Type B pancreatic cell (in vitro differentiated cells): ENCODE results near the gene OTUD6A. TPM values are rescaled to one million over a fixed set of nuclear protein-coding genes. Genes with fewer than 3 reads are reported as not detected.

ENCODE experiments used
- DNase-seq: peaks from one replicate; pipeline ENCODE4 v3.0.0; 2021; ENCODE audit warnings: mixed read lengths; ENCODE audit not compliant: unreplicated experiment; ENCODE audit errors: extremely low spot score
- H3K27ac Mint-ChIP-seq: 2 replicates; pipeline ENCODE4 v1.8.0; 2021; ENCODE audit warnings: mild to moderate bottlenecking, mixed read lengths
- H3K27me3 Mint-ChIP-seq: 2 replicates; pipeline ENCODE4 v1.8.0; 2021; ENCODE audit warnings: mixed read lengths
- H3K36me3 Mint-ChIP-seq: 2 replicates; pipeline ENCODE4 v1.8.0; 2021; ENCODE audit warnings: mixed read lengths
- H3K4me1 Mint-ChIP-seq: one replicate; pipeline ENCODE4 v1.8.0; 2021; ENCODE audit warnings: mixed read lengths; ENCODE audit not compliant: unreplicated experiment
- H3K4me3 Mint-ChIP-seq: 2 replicates; pipeline ENCODE4 v1.8.0; 2021; ENCODE audit warnings: mild to moderate bottlenecking, mixed read lengths
- H3K9me3 Mint-ChIP-seq: 2 replicates; pipeline ENCODE4 v1.8.0; 2021; ENCODE audit warnings: mixed read lengths
- total RNA-seq: library from RNA; stranded (reverse); gene quantifications from 2 replicates; pipeline ENCODE4 v1.2.1, GENCODE V29; 2021; ENCODE audit warnings: low replicate concordance
- TF ChIP-seq, protein P1 (sequence below): fragments of 200-600 bp; sonication (generic); conservative IDR thresholded peaks from 2 replicates; pipeline ENCODE4 v1.5.0; 2021; ENCODE audit warnings: antibody characterized with exemption, mild to moderate bottlenecking

OTUD6A gene
- total RNA-seq, 1 donor from 2014 or later, result not detected

GRCh38 chrX:70033348-70034051 lies 28.8 kb upstream of the OTUD6A start:
- Mint-ChIP-seq H3K27me3 (no peaks in the 10 kb centered on the region), H3K4me1 (no peaks in the 10 kb centered on the region), H3K27ac (no peak overlapping the region), H3K36me3 (no peaks in the 10 kb centered on the region), H3K9me3 (no peaks in the 10 kb centered on the region), H3K4me3 (no peak overlapping the region)
- no peak for DNase-seq
- TF ChIP-seq, protein P1, sequence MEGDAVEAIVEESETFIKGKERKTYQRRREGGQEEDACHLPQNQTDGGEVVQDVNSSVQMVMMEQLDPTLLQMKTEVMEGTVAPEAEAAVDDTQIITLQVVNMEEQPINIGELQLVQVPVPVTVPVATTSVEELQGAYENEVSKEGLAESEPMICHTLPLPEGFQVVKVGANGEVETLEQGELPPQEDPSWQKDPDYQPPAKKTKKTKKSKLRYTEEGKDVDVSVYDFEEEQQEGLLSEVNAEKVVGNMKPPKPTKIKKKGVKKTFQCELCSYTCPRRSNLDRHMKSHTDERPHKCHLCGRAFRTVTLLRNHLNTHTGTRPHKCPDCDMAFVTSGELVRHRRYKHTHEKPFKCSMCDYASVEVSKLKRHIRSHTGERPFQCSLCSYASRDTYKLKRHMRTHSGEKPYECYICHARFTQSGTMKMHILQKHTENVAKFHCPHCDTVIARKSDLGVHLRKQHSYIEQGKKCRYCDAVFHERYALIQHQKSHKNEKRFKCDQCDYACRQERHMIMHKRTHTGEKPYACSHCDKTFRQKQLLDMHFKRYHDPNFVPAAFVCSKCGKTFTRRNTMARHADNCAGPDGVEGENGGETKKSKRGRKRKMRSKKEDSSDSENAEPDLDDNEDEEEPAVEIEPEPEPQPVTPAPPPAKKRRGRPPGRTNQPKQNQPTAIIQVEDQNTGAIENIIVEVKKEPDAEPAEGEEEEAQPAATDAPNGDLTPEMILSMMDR, result peak; percentile 68

- TF ChIP-seq, protein P1, result no peak
- H3K36me3 Mint-ChIP-seq, result no peaks in the 10 kb centered on the region
- no peaks in the 10 kb centered on the region for H3K9me3 Mint-ChIP-seq
- no peak for DNase-seq
- no peaks in the 10 kb centered on the region for H3K4me1 Mint-ChIP-seq
- H3K27ac Mint-ChIP-seq, result no peak overlapping the region
- no peak overlapping the region for H3K4me3 Mint-ChIP-seq
- H3K27me3 Mint-ChIP-seq, result no peaks in the 10 kb centered on the region
Observed at GRCh38 chrX:70034646-70035045, 27.6 kb upstream of the OTUD6A start.

DNA sequence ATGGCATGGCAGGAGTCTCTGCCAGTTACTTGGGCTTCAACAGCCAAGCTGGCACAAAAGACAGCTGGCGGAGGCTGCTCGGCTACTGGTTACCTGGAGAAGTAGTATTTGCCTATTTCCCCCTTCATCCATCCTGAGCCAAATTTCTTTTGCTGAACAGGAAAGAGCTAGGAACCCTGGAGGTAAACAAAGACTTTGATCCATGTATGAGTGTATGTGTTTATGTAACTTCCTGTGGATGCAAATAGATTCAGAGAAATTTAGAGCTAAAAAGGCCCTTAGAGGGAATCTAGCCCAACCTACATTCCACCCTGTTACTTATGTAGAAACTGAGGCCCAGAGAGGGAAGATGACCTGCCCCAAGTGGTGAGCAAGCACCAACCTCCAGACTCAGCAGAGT lies 23.7 kb upstream of the OTUD6A start:
- Mint-ChIP-seq H3K36me3 (no peaks in the 10 kb centered on the region), H3K4me3 (no peak overlapping the region), H3K27ac (no peak overlapping the region), H3K4me1 (no peaks in the 10 kb centered on the region), H3K27me3 (no peaks in the 10 kb centered on the region), H3K9me3 (peaks cover 3% of the 10 kb centered on the region)
- no peak for DNase-seq
- TF ChIP-seq, protein P1, result no peak

DNA sequence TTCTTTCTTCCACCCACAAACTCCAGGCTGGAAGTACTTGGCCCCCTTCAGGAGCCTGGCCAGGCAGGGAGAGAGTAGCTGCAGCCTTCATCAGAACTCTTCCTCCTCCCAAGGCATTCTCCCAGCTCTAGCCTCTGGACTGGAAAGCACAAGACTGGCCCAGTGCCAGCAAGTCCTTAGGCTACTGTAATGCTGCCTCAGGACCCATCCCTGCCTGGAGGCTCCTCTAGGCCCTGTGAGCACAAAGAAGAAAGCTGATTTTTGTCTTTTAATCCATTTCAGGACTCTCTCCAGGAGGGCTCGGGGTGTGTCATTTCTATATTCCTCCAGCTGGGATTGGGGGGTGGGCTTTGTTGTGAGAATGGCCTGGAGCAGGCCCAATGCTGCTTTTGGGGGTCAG lies 23.3 kb upstream of the OTUD6A start:
- Mint-ChIP-seq H3K9me3 (peaks cover 3% of the 10 kb centered on the region), H3K27me3 (no peaks in the 10 kb centered on the region), H3K4me3 (no peak overlapping the region), H3K4me1 (no peaks in the 10 kb centered on the region), H3K27ac (no peak overlapping the region), H3K36me3 (no peaks in the 10 kb centered on the region)
- DNase-seq, result no peak
- TF ChIP-seq, protein P1, result no peak

GRCh38 chrX:70039758-70040157 lies 22.5 kb upstream of the OTUD6A start:
- Mint-ChIP-seq H3K36me3 (no peaks in the 10 kb centered on the region), H3K27me3 (no peaks in the 10 kb centered on the region), H3K27ac (no peak overlapping the region), H3K4me3 (no peak overlapping the region), H3K9me3 (peaks cover 3% of the 10 kb centered on the region), H3K4me1 (no peaks in the 10 kb centered on the region)
- TF ChIP-seq, protein P1, result no peak
- DNase-seq, result no peak
